GM10266 (cell line): ENCODE measurements around the gene PDE4D.

Experiments used
- DNase-seq: peaks from one replicate; pipeline ENCODE4 v3.0.0; 2012; ENCODE audit errors: extremely low spot score
- TF ChIP-seq, protein P1 (sequence below): IDR thresholded peaks from 2 replicates; pipeline ENCODE4 v1.5.1; 2012; ENCODE audit warnings: mild to moderate bottlenecking, low read depth; ENCODE audit not compliant: control insufficient read depth, insufficient read depth; ENCODE audit errors: missing control alignments

Gene PDE4D

DNA sequence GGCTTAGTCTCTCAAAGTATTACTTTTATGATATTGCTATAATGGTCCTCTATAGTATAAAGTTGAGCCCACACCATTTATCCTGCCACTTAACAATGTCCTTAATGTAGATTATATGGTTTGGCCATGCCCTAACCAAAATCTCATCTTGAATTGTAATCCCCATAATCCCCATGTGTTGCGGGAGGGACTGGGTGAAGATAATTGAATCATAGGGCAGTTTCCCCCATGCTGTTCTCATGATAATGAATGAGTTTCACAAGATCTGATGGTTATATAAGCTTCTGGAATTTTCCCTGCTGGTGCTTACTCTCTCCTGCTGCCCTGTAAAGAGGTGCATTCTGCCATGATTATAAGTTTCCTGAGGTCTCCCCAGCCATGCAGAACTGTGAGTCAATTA, 811.8 kb downstream of the PDE4D start:
- no peak for DNase-seq
- TF ChIP-seq, protein P1, sequence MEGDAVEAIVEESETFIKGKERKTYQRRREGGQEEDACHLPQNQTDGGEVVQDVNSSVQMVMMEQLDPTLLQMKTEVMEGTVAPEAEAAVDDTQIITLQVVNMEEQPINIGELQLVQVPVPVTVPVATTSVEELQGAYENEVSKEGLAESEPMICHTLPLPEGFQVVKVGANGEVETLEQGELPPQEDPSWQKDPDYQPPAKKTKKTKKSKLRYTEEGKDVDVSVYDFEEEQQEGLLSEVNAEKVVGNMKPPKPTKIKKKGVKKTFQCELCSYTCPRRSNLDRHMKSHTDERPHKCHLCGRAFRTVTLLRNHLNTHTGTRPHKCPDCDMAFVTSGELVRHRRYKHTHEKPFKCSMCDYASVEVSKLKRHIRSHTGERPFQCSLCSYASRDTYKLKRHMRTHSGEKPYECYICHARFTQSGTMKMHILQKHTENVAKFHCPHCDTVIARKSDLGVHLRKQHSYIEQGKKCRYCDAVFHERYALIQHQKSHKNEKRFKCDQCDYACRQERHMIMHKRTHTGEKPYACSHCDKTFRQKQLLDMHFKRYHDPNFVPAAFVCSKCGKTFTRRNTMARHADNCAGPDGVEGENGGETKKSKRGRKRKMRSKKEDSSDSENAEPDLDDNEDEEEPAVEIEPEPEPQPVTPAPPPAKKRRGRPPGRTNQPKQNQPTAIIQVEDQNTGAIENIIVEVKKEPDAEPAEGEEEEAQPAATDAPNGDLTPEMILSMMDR, result no peak

DNA sequence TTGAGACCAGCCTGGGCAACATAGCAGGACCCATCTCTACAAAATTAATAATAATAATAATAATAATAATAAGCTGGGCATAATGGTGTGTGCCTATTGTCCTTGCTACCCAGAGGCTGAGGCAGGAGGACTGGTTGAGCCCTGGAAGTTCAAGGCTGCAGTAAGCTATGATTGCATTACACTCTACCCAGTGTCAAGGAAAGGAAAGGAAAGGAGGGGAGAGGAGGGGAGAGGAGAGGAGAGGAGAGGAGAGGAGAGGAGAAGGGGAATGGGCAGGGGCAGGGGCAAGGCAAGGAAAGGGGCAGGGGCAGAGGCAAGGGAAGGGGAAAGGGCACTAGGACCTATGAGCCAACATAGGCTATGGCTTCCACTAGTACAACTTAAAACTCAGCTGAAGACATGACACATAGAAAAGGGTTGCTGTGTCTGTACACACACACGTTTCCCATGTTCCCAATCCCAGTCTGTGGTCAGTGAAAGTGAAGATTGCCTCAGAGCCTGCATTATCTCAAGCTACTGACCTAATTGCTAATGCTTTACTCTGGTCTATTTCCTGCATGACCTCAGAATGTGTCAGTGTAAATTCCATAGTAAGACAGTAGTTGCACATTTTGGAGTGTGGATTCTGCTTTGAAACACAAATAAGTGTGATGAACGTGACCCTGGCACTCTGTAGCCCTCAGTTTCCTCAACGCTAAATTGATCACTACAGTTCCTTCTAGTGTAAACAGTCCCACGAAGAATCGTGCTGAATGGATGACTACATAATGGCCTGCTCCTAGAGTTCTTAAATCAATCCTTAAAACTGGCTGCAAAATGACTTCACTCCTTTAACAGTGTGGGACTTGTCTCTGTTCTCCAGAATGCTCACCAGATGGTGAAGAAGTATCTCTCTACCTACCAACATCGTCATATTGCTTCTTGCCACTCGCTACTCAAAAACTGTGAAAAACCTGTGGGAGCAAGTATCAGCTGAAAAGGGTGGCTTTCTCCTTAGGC, 813.6 kb downstream of the PDE4D start:
- TF ChIP-seq, protein P1, result no peak
- no peak for DNase-seq

DNA sequence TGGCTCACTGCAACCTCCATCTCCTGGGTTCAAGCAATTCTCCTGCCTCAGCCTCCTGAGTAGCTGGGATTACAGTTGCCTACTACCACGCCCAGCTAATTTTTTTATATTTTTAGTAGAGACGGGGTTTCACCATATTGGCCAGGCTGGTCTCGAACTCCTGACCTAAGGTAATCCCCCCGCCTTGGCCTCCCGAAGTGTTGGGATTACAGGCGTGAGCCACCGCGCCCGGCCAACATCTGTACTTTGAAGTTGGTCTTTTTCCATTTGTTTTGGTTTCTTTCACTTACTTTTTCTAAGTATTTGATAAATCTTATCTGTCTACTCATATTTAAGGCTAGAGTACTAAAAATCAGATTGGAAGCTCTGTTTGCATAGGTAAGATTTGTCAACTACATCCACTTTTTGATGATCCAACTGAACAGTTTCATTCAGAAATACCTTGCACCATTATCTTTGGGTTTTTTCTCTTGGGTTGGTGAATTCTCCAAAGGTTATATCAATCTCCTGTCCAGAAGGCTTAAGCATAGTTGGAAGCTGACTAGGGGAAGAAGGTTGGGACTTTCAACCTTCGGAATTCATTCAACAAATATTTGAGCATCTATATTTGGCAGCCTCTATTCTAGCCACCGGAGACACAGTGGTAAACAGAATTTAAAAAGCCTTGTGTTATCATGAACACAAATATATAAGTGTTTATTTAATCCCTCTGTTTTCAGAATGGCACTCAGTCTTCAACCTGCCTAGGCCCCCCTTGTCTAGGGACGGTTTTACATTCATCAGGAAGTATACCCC, 821.6 kb downstream of the PDE4D start:
- DNase-seq, result no peak
- TF ChIP-seq, protein P1, result no peak

DNA sequence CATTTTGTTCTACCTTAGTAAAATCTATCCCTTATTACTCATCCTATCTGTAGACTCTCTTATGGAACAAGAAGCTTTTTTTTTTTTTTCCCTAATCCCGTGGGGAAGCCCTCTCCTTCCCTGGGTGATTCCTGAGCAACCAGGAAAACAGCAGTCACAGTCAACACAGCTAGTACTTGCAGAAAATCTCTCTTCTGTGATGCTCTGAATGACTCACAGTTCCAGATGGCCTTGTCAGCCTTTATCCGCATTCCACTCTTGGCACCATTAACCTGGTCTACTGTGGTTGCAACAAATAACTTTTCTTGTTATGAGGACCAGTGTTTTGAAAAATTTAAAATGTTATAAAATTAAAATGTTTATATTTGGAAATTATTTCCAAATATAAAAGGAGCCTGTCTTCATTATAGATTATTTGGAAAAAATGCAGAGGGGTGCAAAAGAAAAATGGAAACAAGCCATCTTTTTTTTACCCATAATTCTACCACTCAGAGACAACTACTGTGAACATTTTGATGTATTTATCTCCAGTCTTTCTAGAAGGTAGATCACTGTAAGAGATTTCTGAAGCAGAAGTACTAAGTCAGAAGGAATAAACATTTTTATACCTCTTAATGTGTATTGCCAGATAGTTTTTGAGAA, 824.0 kb downstream of the PDE4D start:
- TF ChIP-seq, protein P1, result no peak

DNA sequence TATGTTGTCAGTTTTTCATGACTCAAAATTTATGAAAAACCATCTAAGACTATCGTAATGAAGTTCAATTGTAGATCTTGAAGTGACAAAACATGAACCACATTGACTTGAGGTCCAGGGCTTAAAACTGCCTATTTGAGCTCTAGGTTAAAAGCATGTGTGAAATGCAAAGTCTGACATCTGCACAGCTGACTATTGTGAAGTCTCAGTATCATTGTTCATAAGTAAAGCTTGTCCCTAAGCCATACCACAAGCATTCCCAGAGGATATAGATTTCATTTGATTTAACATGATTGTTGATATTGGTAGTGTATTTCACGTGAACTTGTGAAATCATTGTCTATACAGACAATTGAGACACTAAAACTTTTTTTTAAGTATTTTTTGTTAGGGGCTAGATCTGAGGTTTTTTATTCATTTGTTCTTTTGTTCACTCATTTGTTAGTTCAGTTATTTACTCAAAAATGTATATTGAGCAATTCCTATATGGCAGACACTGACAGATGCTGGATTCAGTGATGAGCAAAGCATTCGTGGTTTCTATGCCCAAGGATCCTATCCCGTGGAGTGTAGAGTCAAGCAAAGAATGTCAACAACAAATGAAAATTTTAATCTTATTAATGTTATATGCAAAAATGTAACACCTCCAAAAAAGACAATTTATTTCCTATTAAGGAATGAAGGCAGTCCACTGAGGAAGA, 825.4 kb downstream of the PDE4D start:
- DNase-seq, result no peak
- TF ChIP-seq, protein P1, result no peak

More for the DNA sequence above, 824.0 kb downstream of the PDE4D start:
- no peak for DNase-seq

DNA sequence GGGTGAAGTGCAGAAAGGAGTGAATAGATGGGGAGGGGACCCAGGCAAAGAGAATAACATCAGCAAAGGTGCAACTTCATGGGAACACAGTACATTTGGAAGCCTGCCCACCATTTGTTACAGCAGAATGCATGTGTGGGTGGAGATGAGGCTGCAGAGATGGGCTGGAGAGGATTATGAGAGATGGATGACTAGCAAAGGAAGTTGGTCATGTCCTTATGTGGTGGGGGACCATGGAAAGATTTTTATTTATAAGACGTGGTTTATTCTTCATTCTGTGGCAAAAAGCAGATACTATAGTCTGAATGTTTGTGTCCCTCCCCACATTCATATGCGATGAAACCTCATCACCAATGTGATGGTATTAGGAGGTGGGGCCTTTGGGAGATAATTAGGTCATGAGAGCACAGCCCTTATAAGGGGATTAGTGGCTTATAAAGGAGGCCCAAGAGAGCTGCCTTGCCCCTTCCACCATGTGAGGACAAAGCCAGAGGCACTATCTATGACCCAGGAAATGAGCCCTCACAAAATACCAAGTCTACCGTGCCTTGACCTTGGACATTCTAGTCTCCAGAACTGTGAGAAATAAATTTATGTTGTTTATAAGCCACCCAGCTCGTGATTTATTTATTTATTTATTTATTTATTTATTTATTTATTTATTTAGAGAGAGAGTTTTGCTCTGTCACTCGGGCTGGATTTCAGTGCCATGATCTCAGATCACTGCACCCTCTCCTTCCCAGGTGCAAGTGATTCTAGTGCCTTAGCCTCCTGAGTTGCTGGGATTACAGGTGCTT, 827.0 kb downstream of the PDE4D start:
- DNase-seq, result no peak
- TF ChIP-seq, protein P1, result no peak
